BE2C (cell line): ENCODE results near the gene THOC5.

Experiments
- DNase-seq: peaks from one replicate; pipeline ENCODE4 v3.0.0-alpha.2; 2020
- H3K27me3 ChIP-seq: fragments of 250-450 bp; sonication (Bioruptor Pico); 2 replicates; pipeline ENCODE4 v1.5.1; 2020; ENCODE audit warnings: mild to moderate bottlenecking
- H3K36me3 ChIP-seq: fragments of 250-450 bp; sonication (Bioruptor Pico); 2 replicates; pipeline ENCODE4 v1.5.1; 2020; ENCODE audit warnings: mild to moderate bottlenecking
- H3K4me1 ChIP-seq: fragments of 250-450 bp; sonication (Bioruptor Pico); 2 replicates; pipeline ENCODE4 v1.5.1; 2020
- H3K4me3 ChIP-seq: 2 replicates; pipeline ENCODE4 v1.5.1; 2011; ENCODE audit warnings: low read depth, low read length
- H3K9me3 ChIP-seq: fragments of 250-450 bp; sonication (Bioruptor Pico); 2 replicates; pipeline ENCODE4 v1.5.1; 2020
- CTCF ChIP-seq: IDR thresholded peaks from 2 replicates; pipeline ENCODE4 v1.5.1; 2012; ENCODE audit warnings: mild to moderate bottlenecking, low read depth, low read length

Gene THOC5

GRCh38 chr22:29524442-29525191 lies 28.9 kb downstream of the THOC5 start:
- no peaks in the 10 kb centered on the region for H3K27me3 ChIP-seq
- peak; percentile 61 for DNase-seq
- no peaks in the 10 kb centered on the region for H3K4me1 ChIP-seq
- peak; percentile 66 for TF ChIP-seq CTCF
- H3K9me3 ChIP-seq = no peaks in the 10 kb centered on the region
- peaks cover 81% of the 10 kb centered on the region for H3K36me3 ChIP-seq
- no peak overlapping the region for H3K4me3 ChIP-seq

GRCh38 chr22:29523761-29524160 lies 29.8 kb downstream of the THOC5 start:
- Histone ChIP-seq H3K36me3 (peaks cover 83% of the 10 kb centered on the region), H3K9me3 (no peaks in the 10 kb centered on the region), H3K4me3 (no peak overlapping the region), H3K27me3 (no peaks in the 10 kb centered on the region), H3K4me1 (no peaks in the 10 kb centered on the region)
- TF ChIP-seq CTCF = no peak
- DNase-seq = no peak

- Histone ChIP-seq H3K4me3 (no peak overlapping the region), H3K27me3 (no peaks in the 10 kb centered on the region)
- DNase-seq = no peak
These were observed 32.0 kb downstream of the THOC5 start for GRCh38 chr22:29521526-29521925.

GRCh38 chr22:29520851-29521250 lies 32.7 kb downstream of the THOC5 start:
- peaks cover 10% of the 10 kb centered on the region; the same call in 1 of the 2 replicates for H3K4me1 ChIP-seq
- no peaks in the 10 kb centered on the region for H3K27me3 ChIP-seq
- no peak for TF ChIP-seq CTCF
- H3K36me3 ChIP-seq = peaks cover 83% of the 10 kb centered on the region
- no peaks in the 10 kb centered on the region for H3K9me3 ChIP-seq
- no peak for DNase-seq
- H3K4me3 ChIP-seq = no peak overlapping the region

More at GRCh38 chr22:29521526-29521925, 32.0 kb downstream of the THOC5 start:
- no peak for TF ChIP-seq CTCF
- Histone ChIP-seq H3K36me3 (peaks cover 82% of the 10 kb centered on the region), H3K9me3 (no peaks in the 10 kb centered on the region), H3K4me1 (peaks cover 10% of the 10 kb centered on the region; the same call in 1 of the 2 replicates)

- peaks cover 10% of the 10 kb centered on the region; the same call in 1 of the 2 replicates for H3K4me1 ChIP-seq
- H3K9me3 ChIP-seq = no peaks in the 10 kb centered on the region
- peaks cover 83% of the 10 kb centered on the region for H3K36me3 ChIP-seq
- no peaks in the 10 kb centered on the region for H3K27me3 ChIP-seq
- H3K4me3 ChIP-seq = no peak overlapping the region
- TF ChIP-seq CTCF = no peak
- DNase-seq = no peak
These were observed 33.6 kb downstream of the THOC5 start for GRCh38 chr22:29519996-29520395.

- Histone ChIP-seq H3K4me1 (peaks cover 10% of the 10 kb centered on the region; the same call in 1 of the 2 replicates), H3K4me3 (no peak overlapping the region), H3K9me3 (no peaks in the 10 kb centered on the region), H3K27me3 (no peaks in the 10 kb centered on the region), H3K36me3 (peaks cover 70% of the 10 kb centered on the region)
- DNase-seq = no peak
- no peak for TF ChIP-seq CTCF
These were observed 35.1 kb downstream of the THOC5 start for GRCh38 chr22:29518427-29518826.
